ENCODE results near the gene PGAM1. TPM values are rescaled to one million over a fixed set of nuclear protein-coding genes. Genes with fewer than 3 reads are reported as not detected.
"Not testable (repeated sequence)": the region's sequence is repeated elsewhere in the genome, so short reads cannot be mapped to it uniquely, and the experiment has no call there.

Gene PGAM1
- total RNA-seq, 2 experiments from 2014 or later: 517 to 529 TPM

- no peak overlapping the region for H3K27ac Mint-ChIP-seq
- no peak for DNase-seq
- H3K9me3 Mint-ChIP-seq (ENCODE audit: insufficient read depth): no peaks in the 10 kb centered on the region
- CTCF ChIA-PET: no interaction called here
- H3K4me1 Mint-ChIP-seq (ENCODE audit: low read depth): peaks cover 4% of the 10 kb centered on the region
- POLR2A ChIA-PET: interaction anchor here (0.5 kb wide), 1 partner anchor 61 kb away, joined by 3 read pairs; no protein-coding TSS in a partner anchor
- peaks cover 23% of the 10 kb centered on the region for H3K36me3 Mint-ChIP-seq (ENCODE audit: low read depth)
- H3K27me3 Mint-ChIP-seq (ENCODE audit: low read depth): no peaks in the 10 kb centered on the region
- no peak overlapping the region for H3K4me3 Mint-ChIP-seq
- no peak for ATAC-seq
Measured at GRCh38 chr10:97393034-97393573, 32.9 kb upstream of the PGAM1 start.

DNA sequence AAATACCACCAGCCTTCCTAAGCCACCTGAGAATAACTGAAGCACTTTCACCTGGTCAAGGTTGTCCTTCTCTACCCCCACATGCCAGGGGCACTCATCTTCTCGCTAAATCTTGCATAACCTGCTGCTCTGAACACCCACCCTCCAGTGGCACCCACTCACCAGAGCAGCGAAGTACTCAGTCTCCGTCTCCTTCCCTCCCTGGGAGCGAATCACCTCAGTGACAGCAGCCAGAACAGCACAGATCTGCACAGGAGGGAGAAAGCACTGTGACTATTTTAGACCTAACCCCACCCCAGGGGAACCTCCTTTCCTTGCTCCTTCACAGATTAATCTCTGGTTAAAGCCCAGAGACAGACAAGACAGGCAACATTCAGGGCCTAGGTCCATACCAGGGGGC, 29.9 kb upstream of the PGAM1 start:
- no peaks in the 10 kb centered on the region for H3K27me3 Mint-ChIP-seq (ENCODE audit: low read depth)
- DNase-seq: no peak
- CTCF ChIA-PET: no interaction called here
- no peak overlapping the region for H3K4me3 Mint-ChIP-seq
- H3K9me3 Mint-ChIP-seq (ENCODE audit: insufficient read depth): no peaks in the 10 kb centered on the region
- ATAC-seq: no peak
- POLR2A ChIA-PET: no interaction called here
- H3K4me1 Mint-ChIP-seq (ENCODE audit: low read depth): peaks cover 15% of the 10 kb centered on the region
- no peak overlapping the region for H3K27ac Mint-ChIP-seq
- peaks cover 14% of the 10 kb centered on the region for H3K36me3 Mint-ChIP-seq (ENCODE audit: low read depth)

DNA sequence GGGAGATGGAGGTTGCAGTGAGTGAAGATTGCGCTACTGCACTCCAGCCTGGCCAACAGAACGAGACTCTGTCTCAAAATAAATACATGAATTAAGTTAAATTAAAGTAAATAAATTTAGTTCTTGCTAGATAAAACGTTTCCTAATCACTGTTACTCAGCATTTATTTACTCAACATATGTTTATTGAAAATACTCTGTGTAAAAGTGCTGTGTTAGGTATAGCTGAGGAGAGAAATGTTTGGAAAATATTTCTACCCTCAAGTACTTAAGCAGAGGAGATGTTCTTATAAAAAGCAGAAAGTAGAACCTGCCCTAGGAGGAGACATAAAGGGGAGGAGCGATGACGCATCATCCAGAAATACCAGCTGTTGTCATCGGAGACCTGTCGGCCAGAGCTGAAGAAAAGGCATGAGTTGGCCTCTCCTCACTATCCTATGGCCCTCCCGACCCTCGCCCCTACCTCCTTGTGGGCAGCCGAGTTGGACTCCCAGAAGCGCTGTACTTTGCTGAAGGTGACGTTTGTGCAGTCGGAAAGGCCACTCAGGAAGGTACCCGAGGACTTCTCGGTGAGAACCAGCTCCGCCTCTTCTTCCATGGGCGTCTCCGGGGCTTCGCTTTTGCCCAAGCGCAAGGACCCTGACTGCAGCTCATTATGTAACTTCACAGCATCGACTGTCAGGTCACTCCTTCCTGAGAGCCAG, 26.0 kb upstream of the PGAM1 start:
- H3K4me3 Mint-ChIP-seq: peak overlapping the region; percentile 95
- ChIA-PET CTCF (interaction anchor here (0.9 to 4.9 kb wide), 12 partner anchors 8 to 327 kb away, joined by 3 to 39 read pairs (median 6); no protein-coding TSS in a partner anchor), POLR2A (interaction anchor here (0.5 to 2.6 kb wide), 9 partner anchors 10 to 121 kb away, joined by 3 to 10 read pairs (median 3); partner anchors contain the start of gene FRAT1)
- H3K27me3 Mint-ChIP-seq (ENCODE audit: low read depth): no peaks in the 10 kb centered on the region
- DNase-seq (peak; percentile 60), ATAC-seq (peak; percentile 6)
- H3K9me3 Mint-ChIP-seq (ENCODE audit: insufficient read depth): no peaks in the 10 kb centered on the region
- peaks cover 19% of the 10 kb centered on the region for H3K4me1 Mint-ChIP-seq (ENCODE audit: low read depth)
- peaks cover 7% of the 10 kb centered on the region for H3K36me3 Mint-ChIP-seq (ENCODE audit: low read depth)
- peak overlapping the region; percentile 96 for H3K27ac Mint-ChIP-seq

DNA sequence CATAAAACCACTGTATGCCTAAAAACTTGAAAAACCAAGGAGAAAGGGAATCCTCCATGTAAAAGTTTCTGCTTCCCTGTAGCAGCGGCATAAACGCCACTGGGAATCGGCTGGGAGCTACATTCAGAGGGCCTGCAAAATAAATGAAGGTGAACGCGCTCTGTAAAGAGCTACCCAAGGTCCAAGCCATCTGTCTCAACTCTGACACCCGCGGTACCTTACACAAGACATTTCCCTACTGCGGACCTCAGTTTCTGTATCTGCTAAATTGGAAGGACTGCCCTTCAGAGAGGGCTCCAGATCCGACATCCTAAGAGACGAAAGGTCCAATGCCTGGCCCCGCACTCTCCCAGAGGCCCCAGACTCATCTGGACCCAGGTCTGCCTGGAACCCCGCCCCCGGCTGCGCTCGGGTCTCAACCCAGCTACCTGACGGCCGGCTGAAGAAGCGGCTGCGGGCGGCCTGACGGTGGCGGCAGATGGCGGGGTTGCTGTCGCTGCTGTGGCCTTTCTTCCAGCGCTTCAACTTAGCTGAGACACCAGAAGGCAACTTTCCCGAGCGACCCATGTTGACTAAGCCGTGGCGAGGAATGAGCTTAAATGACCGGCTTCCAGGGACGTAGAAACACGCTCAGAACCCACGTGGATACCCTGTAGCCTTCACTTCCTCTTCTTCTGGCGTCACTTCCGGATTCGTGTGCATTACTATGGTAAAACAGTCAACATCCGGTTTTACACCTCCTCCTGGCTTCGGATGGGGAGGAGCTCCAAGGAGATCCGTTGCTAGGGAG, 25.1 kb upstream of the PGAM1 start, which contains the start of gene RRP12:
RRP12 (minus strand) TSS at position 676 of the 790 bp plus-strand sequence; CDS start at position 567, 109 bp downstream.
- Mint-ChIP-seq H3K4me1 (ENCODE audit: low read depth) (peaks cover 19% of the 10 kb centered on the region), H3K36me3 (ENCODE audit: low read depth) (peaks cover 6% of the 10 kb centered on the region), H3K4me3 (peak within 1 kb of the TSS; percentile 95), H3K9me3 (ENCODE audit: insufficient read depth) (no peaks in the 10 kb centered on the region), H3K27me3 (ENCODE audit: low read depth) (no peaks in the 10 kb centered on the region), H3K27ac (peak within 1 kb of the TSS; percentile 96)
- CTCF ChIA-PET: interaction anchor here (0.7 to 4.9 kb wide), 19 partner anchors 8 to 328 kb away, joined by 3 to 39 read pairs (median 3); partner anchors contain the start of genes ANKRD2 and UBTD1
- peak; percentile 87 for ATAC-seq
- peak; percentile 95 for DNase-seq
- POLR2A ChIA-PET: interaction anchor here (0.5 to 2.6 kb wide), 13 partner anchors 9 to 122 kb away, joined by 3 to 10 read pairs (median 3); partner anchors contain the start of gene FRAT1

DNA sequence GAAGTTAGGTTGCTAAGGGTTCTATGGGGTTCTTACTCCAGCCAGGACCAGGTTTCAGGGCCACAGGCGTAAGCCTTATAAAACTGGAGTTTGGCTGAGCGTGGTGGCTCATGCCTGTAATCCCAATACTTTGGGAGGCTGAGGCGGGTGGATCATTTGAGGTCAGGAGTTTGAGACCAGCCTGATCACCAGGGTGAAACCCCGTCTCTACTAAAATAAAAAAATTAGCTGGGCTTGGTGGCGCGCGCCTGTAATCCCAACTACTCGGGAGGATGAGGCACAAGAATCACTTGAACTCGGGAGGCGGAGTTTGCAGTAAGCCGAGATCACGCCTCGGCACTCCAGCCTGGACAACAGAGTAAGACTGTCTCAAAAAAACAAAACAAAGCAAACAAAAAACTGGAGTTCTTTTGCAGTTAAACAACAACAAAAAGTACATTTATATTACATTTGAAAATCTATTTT, 24.5 kb upstream of the PGAM1 start:
- DNase-seq: no peak
- Mint-ChIP-seq H3K4me3 (peak overlapping the region; percentile 95), H3K27me3 (ENCODE audit: low read depth) (no peaks in the 10 kb centered on the region), H3K4me1 (ENCODE audit: low read depth) (peaks cover 19% of the 10 kb centered on the region), H3K36me3 (ENCODE audit: low read depth) (no peaks in the 10 kb centered on the region), H3K9me3 (ENCODE audit: insufficient read depth) (no peaks in the 10 kb centered on the region), H3K27ac (peak overlapping the region; percentile 96)
- CTCF ChIA-PET: interaction anchor here (0.8 to 4.9 kb wide), 12 partner anchors 9 to 171 kb away, joined by 3 to 39 read pairs (median 6); partner anchors contain the start of genes ANKRD2 and UBTD1
- no peak for ATAC-seq
- POLR2A ChIA-PET: interaction anchor here (1.1 to 2.6 kb wide), 10 partner anchors 8 to 96 kb away, joined by 3 to 10 read pairs (median 5); partner anchors contain the start of gene FRAT1

GRCh38 chr10:97404044-97404443, 21.9 kb upstream of the PGAM1 start:
- no peak for ATAC-seq
- Mint-ChIP-seq H3K27me3 (ENCODE audit: low read depth) (no peaks in the 10 kb centered on the region), H3K4me3 (no peak overlapping the region), H3K27ac (no peak overlapping the region), H3K36me3 (ENCODE audit: low read depth) (no peaks in the 10 kb centered on the region), H3K9me3 (ENCODE audit: insufficient read depth) (no peaks in the 10 kb centered on the region), H3K4me1 (ENCODE audit: low read depth) (peaks cover 36% of the 10 kb centered on the region)
- ChIA-PET CTCF (interaction anchor here (0.6 to 4.9 kb wide), 2 partner anchors 10 to 23 kb away, joined by 4 to 39 read pairs; no protein-coding TSS in a partner anchor), POLR2A (no interaction called here)
- DNase-seq: no peak

DNA sequence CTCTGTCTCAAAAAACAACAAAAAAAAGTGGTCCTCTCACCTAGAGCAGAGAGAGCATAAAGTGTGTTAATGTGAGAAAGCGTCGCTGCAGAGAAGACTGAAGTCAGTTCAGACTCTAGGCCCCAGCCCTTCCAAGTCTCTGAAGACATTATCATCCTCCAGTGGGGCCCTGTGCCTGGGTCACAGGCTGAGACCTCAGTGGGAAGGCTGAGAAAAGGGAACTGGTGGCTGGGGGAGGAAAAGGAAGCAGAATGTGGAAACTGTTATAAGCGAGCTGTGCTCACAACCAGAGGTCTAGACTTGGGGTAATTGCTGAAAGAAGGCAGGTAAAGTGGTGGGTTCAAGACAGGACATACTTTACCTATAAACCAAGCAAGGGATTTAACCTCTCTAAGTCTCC, 19.9 kb upstream of the PGAM1 start:
- DNase-seq: no peak
- H3K27ac Mint-ChIP-seq: no peak overlapping the region
- no peaks in the 10 kb centered on the region for H3K9me3 Mint-ChIP-seq (ENCODE audit: insufficient read depth)
- ATAC-seq: no peak
- H3K4me3 Mint-ChIP-seq: no peak overlapping the region
- H3K36me3 Mint-ChIP-seq (ENCODE audit: low read depth): no peaks in the 10 kb centered on the region
- H3K4me1 Mint-ChIP-seq (ENCODE audit: low read depth): peaks cover 25% of the 10 kb centered on the region
- H3K27me3 Mint-ChIP-seq (ENCODE audit: low read depth): no peaks in the 10 kb centered on the region
- ChIA-PET CTCF (interaction anchor here (0.7 to 3.4 kb wide), 8 partner anchors 12 to 148 kb away, joined by 3 to 19 read pairs (median 4); no protein-coding TSS in a partner anchor), POLR2A (interaction anchor here (0.6 to 0.7 kb wide), 2 partner anchors 9 to 270 kb away, joined by 3 read pairs; no protein-coding TSS in a partner anchor)

GRCh38 chr10:97406483-97406882, 19.5 kb upstream of the PGAM1 start:
- DNase-seq; H3K4me3 Mint-ChIP-seq; H3K27me3 Mint-ChIP-seq (ENCODE audit: low read depth); ATAC-seq; H3K9me3 Mint-ChIP-seq (ENCODE audit: insufficient read depth); H3K27ac Mint-ChIP-seq; H3K36me3 Mint-ChIP-seq (ENCODE audit: low read depth): not testable (repeated sequence)
- ChIA-PET CTCF (interaction anchor here (0.7 to 3.4 kb wide), 11 partner anchors 12 to 206 kb away, joined by 3 to 24 read pairs (median 5); partner anchors contain the start of gene PGAM1), POLR2A (interaction anchor here (0.6 to 0.7 kb wide), 2 partner anchors 8 to 270 kb away, joined by 3 read pairs; no protein-coding TSS in a partner anchor)
- peaks cover 21% of the 10 kb centered on the region for H3K4me1 Mint-ChIP-seq (ENCODE audit: low read depth)

- POLR2A ChIA-PET: no interaction called here
- no peaks in the 10 kb centered on the region for H3K27me3 Mint-ChIP-seq (ENCODE audit: low read depth)
- H3K36me3 Mint-ChIP-seq (ENCODE audit: low read depth): no peaks in the 10 kb centered on the region
- H3K4me1 Mint-ChIP-seq (ENCODE audit: low read depth): peaks cover 19% of the 10 kb centered on the region
- no peaks in the 10 kb centered on the region for H3K9me3 Mint-ChIP-seq (ENCODE audit: insufficient read depth)
- H3K27ac Mint-ChIP-seq: peak overlapping the region; percentile 73
- DNase-seq: peak; percentile 79
- CTCF ChIA-PET: interaction anchor here (0.8 to 3.4 kb wide), 17 partner anchors 8 to 205 kb away, joined by 3 to 24 read pairs (median 5); partner anchors contain the start of gene PGAM1
- ATAC-seq: peak; percentile 95
- peak overlapping the region; percentile 29 for H3K4me3 Mint-ChIP-seq
Measured at GRCh38 chr10:97407211-97407951, 18.6 kb upstream of the PGAM1 start.

DNA sequence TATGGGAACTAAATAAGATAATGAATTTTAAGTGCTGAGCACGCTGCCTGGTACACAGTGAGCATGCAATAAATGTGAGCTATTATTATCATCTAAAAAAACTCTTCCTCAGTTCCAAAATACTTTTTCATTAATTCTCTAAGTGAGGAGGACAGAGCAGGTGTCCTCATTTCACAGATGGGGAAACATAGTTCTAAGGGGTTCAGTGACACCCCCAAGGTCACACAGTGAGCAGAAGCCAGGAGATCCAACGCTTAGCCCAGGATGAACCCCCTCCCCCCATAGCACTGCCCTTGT, 18.1 kb upstream of the PGAM1 start:
- Mint-ChIP-seq H3K36me3 (ENCODE audit: low read depth) (no peaks in the 10 kb centered on the region), H3K27ac (peak overlapping the region; percentile 73), H3K4me1 (ENCODE audit: low read depth) (peaks cover 22% of the 10 kb centered on the region), H3K4me3 (no peak overlapping the region), H3K9me3 (ENCODE audit: insufficient read depth) (no peaks in the 10 kb centered on the region), H3K27me3 (ENCODE audit: low read depth) (no peaks in the 10 kb centered on the region)
- ChIA-PET POLR2A (no interaction called here), CTCF (interaction anchor here (0.8 to 3.4 kb wide), 14 partner anchors 8 to 205 kb away, joined by 3 to 24 read pairs (median 7); partner anchors contain the start of gene PGAM1)
- no peak for DNase-seq
- no peak for ATAC-seq

Data from activated CD8-positive, alpha-beta T cell treated with anti-CD3 and anti-CD28 coated beads, Interleukin-2, amount 10 ng/mL, durations not matched to agents 7 days and 5 days (primary cell).